Activated T-helper 9 cell treated with anti-CD3 and anti-CD28 coated beads, Interleukin-2, amount 50 U/mL, for 16 hours (primary cell): ENCODE results near the gene TYW1B.
"Not testable (repeated sequence)": the region's sequence is repeated elsewhere in the genome, so short reads cannot be mapped to it uniquely, and the experiment has no call there.

Source experiments
- DNase-seq: peaks from one replicate; pipeline ENCODE4 v3.0.0-alpha.2; 2020; ENCODE audit warnings: low read depth

Gene TYW1B

GRCh38 chr7:72626428-72627011, 201.5 kb downstream of the TYW1B start:
- not testable (repeated sequence) for DNase-seq

- not testable (repeated sequence) for DNase-seq
Measured at GRCh38 chr7:72625721-72626423, 202.1 kb downstream of the TYW1B start.

GRCh38 chr7:72622532-72622931, 205.5 kb downstream of the TYW1B start:
- DNase-seq: no peak

- not testable (repeated sequence) for DNase-seq
Measured at GRCh38 chr7:72621761-72622187, 206.2 kb downstream of the TYW1B start.

- not testable (repeated sequence) for DNase-seq
Measured at GRCh38 chr7:72620923-72621322, 207.1 kb downstream of the TYW1B start.

GRCh38 chr7:72618435-72619180, 209.4 kb downstream of the TYW1B start:
- not testable (repeated sequence) for DNase-seq

- not testable (repeated sequence) for DNase-seq
Measured at GRCh38 chr7:72609761-72610160, 218.2 kb downstream of the TYW1B start.

GRCh38 chr7:72607988-72608387, 220.0 kb downstream of the TYW1B start:
- not testable (repeated sequence) for DNase-seq

GRCh38 chr7:72605863-72606431, 222.1 kb downstream of the TYW1B start:
- not testable (repeated sequence) for DNase-seq

- not testable (repeated sequence) for DNase-seq
Measured at GRCh38 chr7:72604771-72605611, 223.0 kb downstream of the TYW1B start.

GRCh38 chr7:72603476-72603875, 224.5 kb downstream of the TYW1B start:
- DNase-seq: not testable (repeated sequence)

- DNase-seq: no peak
Measured at GRCh38 chr7:72603073-72603472, 224.9 kb downstream of the TYW1B start.

- DNase-seq: not testable (repeated sequence)
Measured at GRCh38 chr7:72601683-72602082, 226.3 kb downstream of the TYW1B start.

- not testable (repeated sequence) for DNase-seq
Measured at GRCh38 chr7:72590023-72590422, 238.0 kb downstream of the TYW1B start.

GRCh38 chr7:72587267-72587666, 240.7 kb downstream of the TYW1B start:
- not testable (repeated sequence) for DNase-seq

- not testable (repeated sequence) for DNase-seq
Measured at GRCh38 chr7:72584576-72584975, 243.4 kb downstream of the TYW1B start.

GRCh38 chr7:72583620-72584361, 244.2 kb downstream of the TYW1B start:
- DNase-seq: not testable (repeated sequence)

GRCh38 chr7:72580142-72580770, 247.7 kb downstream of the TYW1B start:
- DNase-seq: not testable (repeated sequence)

- DNase-seq: no peak
Measured at GRCh38 chr7:72577107-72577506, 250.9 kb downstream of the TYW1B start.

GRCh38 chr7:72561988-72562387, 266.0 kb downstream of the TYW1B start:
- not testable (repeated sequence) for DNase-seq
